ENCODE results near the gene TAS2R3.

TAS2R3 gene

DNA sequence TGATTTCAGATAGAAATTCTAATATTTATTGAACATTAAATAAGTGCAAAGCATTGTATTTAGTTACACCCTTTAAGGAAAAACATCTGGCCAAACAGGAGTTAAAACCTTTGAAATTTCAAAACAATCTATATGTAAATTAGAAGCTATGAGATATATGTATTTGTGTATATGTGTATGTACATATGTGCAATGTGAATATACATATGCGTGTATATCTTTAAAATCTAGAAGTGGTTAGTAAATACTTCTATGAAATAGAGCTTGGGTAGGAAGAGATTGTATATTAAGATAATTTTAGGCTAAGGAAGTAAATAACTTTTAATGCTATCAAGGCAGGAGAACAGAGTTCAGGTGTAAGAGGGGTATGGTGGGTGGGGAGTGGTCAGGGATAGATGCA, 46.4 kb upstream of the TAS2R3 start:
- TF ChIP-seq SIN3A (IDR thresholded peaks at IDR 0.05; ENCODE audit: borderline replicate concordance, insufficient read depth, low read length), result no peak
- TF ChIP-seq, protein P1, sequence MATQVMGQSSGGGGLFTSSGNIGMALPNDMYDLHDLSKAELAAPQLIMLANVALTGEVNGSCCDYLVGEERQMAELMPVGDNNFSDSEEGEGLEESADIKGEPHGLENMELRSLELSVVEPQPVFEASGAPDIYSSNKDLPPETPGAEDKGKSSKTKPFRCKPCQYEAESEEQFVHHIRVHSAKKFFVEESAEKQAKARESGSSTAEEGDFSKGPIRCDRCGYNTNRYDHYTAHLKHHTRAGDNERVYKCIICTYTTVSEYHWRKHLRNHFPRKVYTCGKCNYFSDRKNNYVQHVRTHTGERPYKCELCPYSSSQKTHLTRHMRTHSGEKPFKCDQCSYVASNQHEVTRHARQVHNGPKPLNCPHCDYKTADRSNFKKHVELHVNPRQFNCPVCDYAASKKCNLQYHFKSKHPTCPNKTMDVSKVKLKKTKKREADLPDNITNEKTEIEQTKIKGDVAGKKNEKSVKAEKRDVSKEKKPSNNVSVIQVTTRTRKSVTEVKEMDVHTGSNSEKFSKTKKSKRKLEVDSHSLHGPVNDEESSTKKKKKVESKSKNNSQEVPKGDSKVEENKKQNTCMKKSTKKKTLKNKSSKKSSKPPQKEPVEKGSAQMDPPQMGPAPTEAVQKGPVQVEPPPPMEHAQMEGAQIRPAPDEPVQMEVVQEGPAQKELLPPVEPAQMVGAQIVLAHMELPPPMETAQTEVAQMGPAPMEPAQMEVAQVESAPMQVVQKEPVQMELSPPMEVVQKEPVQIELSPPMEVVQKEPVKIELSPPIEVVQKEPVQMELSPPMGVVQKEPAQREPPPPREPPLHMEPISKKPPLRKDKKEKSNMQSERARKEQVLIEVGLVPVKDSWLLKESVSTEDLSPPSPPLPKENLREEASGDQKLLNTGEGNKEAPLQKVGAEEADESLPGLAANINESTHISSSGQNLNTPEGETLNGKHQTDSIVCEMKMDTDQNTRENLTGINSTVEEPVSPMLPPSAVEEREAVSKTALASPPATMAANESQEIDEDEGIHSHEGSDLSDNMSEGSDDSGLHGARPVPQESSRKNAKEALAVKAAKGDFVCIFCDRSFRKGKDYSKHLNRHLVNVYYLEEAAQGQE (IDR thresholded peaks at IDR 0.05; ENCODE audit: insufficient read depth in 1 of 2, low read depth in 2 of 2, low read length in 2 of 2), result no peak
- TF ChIP-seq FOXP2 (optimal IDR thresholded peaks at IDR 0.05; ENCODE audit: borderline replicate concordance, extremely low read depth, extremely low read length, insufficient read depth), result no peak
- no peak for TF ChIP-seq TAF1 (IDR thresholded peaks at IDR 0.05; ENCODE audit: borderline replicate concordance, insufficient read depth, low read length)
- no peak for TF ChIP-seq POLR2AphosphoS5 (IDR thresholded peaks at IDR 0.05; ENCODE audit: low read depth, low read length)

DNA sequence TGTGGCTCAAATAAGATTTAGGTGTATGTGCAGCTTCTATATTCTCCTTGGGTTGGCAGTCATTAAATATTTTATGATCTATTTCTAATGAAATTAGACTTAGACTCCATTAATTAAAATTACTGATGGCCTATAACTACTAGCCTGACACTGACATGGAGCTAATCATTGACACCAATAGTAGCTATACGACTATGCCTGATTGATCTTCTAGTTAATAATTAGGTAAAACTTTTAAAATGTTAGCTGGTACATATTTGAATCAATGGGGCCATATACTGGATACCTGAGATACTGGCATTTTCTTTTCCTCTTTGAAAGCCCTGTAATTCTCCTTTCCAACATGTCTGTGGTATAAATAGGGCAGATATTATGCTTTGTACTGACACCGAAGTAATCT, 41.4 kb upstream of the TAS2R3 start:
- TF ChIP-seq POLR2AphosphoS5 (IDR thresholded peaks at IDR 0.05; ENCODE audit: low read depth, low read length) (no peak), FOXP2 (optimal IDR thresholded peaks at IDR 0.05; ENCODE audit: borderline replicate concordance, extremely low read depth, extremely low read length, insufficient read depth) (no peak), SIN3A (IDR thresholded peaks at IDR 0.05; ENCODE audit: borderline replicate concordance, insufficient read depth, low read length) (no peak), TAF1 (IDR thresholded peaks at IDR 0.05; ENCODE audit: borderline replicate concordance, insufficient read depth, low read length) (no peak)
- TF ChIP-seq, protein P1 (IDR thresholded peaks at IDR 0.05; ENCODE audit: insufficient read depth in 1 of 2, low read depth in 2 of 2, low read length in 2 of 2), result no peak

DNA sequence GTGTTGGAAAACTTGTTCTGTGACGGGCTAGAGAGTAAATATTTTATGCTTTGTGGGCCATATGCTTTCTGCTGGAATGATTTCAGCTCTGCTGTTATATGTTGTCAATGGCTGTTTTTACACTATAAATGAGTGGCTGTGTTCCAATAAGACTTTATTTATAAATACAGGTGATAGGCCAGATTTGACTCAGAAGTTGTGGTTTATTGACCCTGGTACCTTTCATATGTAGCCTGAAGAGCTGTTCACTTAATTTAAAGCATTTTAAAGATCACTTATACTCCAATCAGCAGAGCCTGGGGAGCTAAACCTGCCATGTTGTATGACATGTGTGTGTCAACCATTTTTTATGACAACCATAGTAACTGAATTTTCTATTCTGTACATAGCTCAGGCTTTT, 34.9 kb upstream of the TAS2R3 start:
- TF ChIP-seq POLR2AphosphoS5 (IDR thresholded peaks at IDR 0.05; ENCODE audit: low read depth, low read length) (no peak), TAF1 (IDR thresholded peaks at IDR 0.05; ENCODE audit: borderline replicate concordance, insufficient read depth, low read length) (no peak), FOXP2 (optimal IDR thresholded peaks at IDR 0.05; ENCODE audit: borderline replicate concordance, extremely low read depth, extremely low read length, insufficient read depth) (no peak), SIN3A (IDR thresholded peaks at IDR 0.05; ENCODE audit: borderline replicate concordance, insufficient read depth, low read length) (no peak)
- TF ChIP-seq, protein P1 (IDR thresholded peaks at IDR 0.05; ENCODE audit: insufficient read depth in 1 of 2, low read depth in 2 of 2, low read length in 2 of 2), result no peak

DNA sequence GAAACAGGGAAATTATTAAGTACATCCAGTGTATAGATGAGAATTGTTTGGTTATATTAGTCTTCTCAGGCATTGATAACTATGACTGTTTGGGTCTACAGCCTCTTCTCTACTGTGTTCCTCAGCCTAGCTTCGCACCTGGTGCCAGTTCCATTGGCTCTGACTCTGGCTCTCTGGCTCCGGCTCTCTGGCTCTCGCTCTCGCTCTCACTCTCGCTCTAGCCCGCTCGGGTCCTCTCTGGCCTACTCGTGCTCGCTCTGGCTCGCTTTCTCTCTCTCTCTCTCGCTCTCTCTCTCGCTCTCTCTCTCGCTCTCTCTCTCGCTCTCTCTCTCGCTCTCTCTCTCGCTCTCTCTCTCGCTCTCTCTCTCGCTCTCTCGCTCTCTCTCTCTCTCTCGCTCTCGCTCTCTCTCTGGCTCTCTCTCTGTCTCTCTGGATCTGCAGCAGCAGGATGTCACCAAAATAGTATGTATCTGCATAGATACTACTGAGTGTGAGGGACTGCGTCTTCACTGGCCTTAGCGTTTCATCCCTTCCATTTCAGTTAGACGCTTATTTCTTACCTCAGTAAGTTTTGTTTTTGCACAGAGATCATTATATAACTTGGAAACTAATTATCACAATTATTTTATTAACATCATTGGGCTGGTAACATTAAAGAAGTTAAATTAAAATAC, 32.3 kb upstream of the TAS2R3 start:
- TF ChIP-seq, protein P1 (IDR thresholded peaks at IDR 0.05; ENCODE audit: insufficient read depth in 1 of 2, low read depth in 2 of 2, low read length in 2 of 2), result no peak
- TF ChIP-seq FOXP2 (optimal IDR thresholded peaks at IDR 0.05; ENCODE audit: borderline replicate concordance, extremely low read depth, extremely low read length, insufficient read depth), result no peak
- no peak for TF ChIP-seq SIN3A (IDR thresholded peaks at IDR 0.05; ENCODE audit: borderline replicate concordance, insufficient read depth, low read length)
- TF ChIP-seq TAF1 (IDR thresholded peaks at IDR 0.05; ENCODE audit: borderline replicate concordance, insufficient read depth, low read length), result no peak
- no peak for TF ChIP-seq POLR2AphosphoS5 (IDR thresholded peaks at IDR 0.05; ENCODE audit: low read depth, low read length)
